Anterior cingulate cortex (tissue), 58 donors: ENCODE data around the gene RENBP.

ENCODE experiments used
- DNase-seq, 58 donors: peaks; one replicate each; lab custom pipeline; 2025; lab: John Stamatoyannopoulos, UW

Gene RENBP

GRCh38 chrX:153924149-153924861 is 20.1 kb downstream of the RENBP start:
- DNase-seq: peak in 25 of 58 donors; percentile 3 to 53 (median 19)

- peak in 44 of 58 donors; percentile 9 to 75 (median 36) for DNase-seq
Observed at GRCh38 chrX:153922932-153923857, 21.2 kb downstream of the RENBP start.

- no peak for DNase-seq
Observed at GRCh38 chrX:153921511-153922446, 22.7 kb downstream of the RENBP start.

GRCh38 chrX:153921070-153921469 is 23.4 kb downstream of the RENBP start:
- no peak for DNase-seq

- no peak for DNase-seq
Observed at GRCh38 chrX:153920546-153920945, 23.9 kb downstream of the RENBP start.

GRCh38 chrX:153919281-153919680 is 25.2 kb downstream of the RENBP start:
- DNase-seq: no peak

- no peak for DNase-seq
Observed at GRCh38 chrX:153917869-153918268, 26.6 kb downstream of the RENBP start.

GRCh38 chrX:153913701-153914100 is 30.7 kb downstream of the RENBP start:
- no peak for DNase-seq

- DNase-seq: no peak
Observed at GRCh38 chrX:153913211-153913610, 31.2 kb downstream of the RENBP start.

GRCh38 chrX:153911798-153912197 is 32.6 kb downstream of the RENBP start:
- no peak for DNase-seq

- DNase-seq: no peak
Observed at GRCh38 chrX:153910446-153910845, 34.0 kb downstream of the RENBP start.

- DNase-seq: no peak
Observed at GRCh38 chrX:153909980-153910360, 34.5 kb downstream of the RENBP start.

GRCh38 chrX:153909024-153909979 is 35.1 kb downstream of the RENBP start:
- no peak for DNase-seq

GRCh38 chrX:153908219-153908860 is 36.1 kb downstream of the RENBP start:
- DNase-seq: no peak

GRCh38 chrX:153907456-153907855 is 37.0 kb downstream of the RENBP start:
- no peak for DNase-seq

GRCh38 chrX:153906126-153906917 is 38.1 kb downstream of the RENBP start:
- DNase-seq: no peak

GRCh38 chrX:153905481-153906095 is 38.9 kb downstream of the RENBP start:
- no peak for DNase-seq
